ENCODE data around the gene NLGN1. TPM values are rescaled to one million over a fixed set of nuclear protein-coding genes. Genes with fewer than 3 reads are reported as not detected.

Gene NLGN1
- total RNA-seq, 1 experiment from 2014 or later, result 5.2 TPM

DNA sequence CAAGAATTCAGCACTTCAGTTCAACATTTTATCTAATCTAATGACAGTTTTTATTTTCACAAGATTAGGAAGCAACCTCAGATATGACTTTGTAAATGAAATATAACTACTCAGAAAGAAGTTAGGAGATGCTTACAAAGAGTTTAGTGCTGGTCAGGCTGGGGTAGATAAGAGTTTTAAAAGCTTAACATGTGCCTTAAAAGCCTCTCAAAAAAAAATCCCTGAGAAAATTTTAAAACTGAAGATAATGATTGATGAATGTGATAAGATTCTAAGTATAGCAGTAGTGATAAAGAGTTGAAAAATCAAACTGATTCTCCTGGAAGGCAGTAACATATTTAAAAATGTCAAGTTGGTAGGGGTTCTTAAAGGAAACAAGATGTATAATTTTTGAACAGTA lies 478.2 kb downstream of the NLGN1 start:
- Mint-ChIP-seq H3K27ac (no peak overlapping the region), H3K9me3 (no peaks in the 10 kb centered on the region; a peak in 1 of 5 replicates), H3K27me3 (ENCODE audit: low read depth) (no peaks in the 10 kb centered on the region), H3K4me3 (no peak overlapping the region), H3K4me1 (peaks cover 2 to 3% of the 10 kb centered on the region in 2 experiments; a peak in 2 of 4 replicates), H3K36me3 (ENCODE audit: insufficient read depth in 1 of 3, low read depth in 3 of 3) (no peaks in the 10 kb centered on the region; a peak in 1 of 7 replicates)
- no peak overlapping the region for H3K4me2 ChIP-seq (ENCODE audit: insufficient read depth, insufficient read length, low read length)
- no peaks in the 10 kb centered on the region for H3K27me3 ChIP-seq (ENCODE audit: insufficient read depth, low read length)
- no peaks in the 10 kb centered on the region for H4K20me1 ChIP-seq (ENCODE audit: control insufficient read depth, insufficient read depth, insufficient read length)
- H3K4me1 ChIP-seq (ENCODE audit: insufficient read depth, low read length), result no peaks in the 10 kb centered on the region
- H2BK5ac ChIP-seq (ENCODE audit: insufficient read length, low read length), result no peak overlapping the region
- no peak overlapping the region for H3K56ac ChIP-seq (ENCODE audit: insufficient read length, low read depth, low read length)
- no peak overlapping the region for H3T11ph ChIP-seq (ENCODE audit: low read length)
- H3K79me2 ChIP-seq (ENCODE audit: insufficient read depth, low read length), result no peaks in the 10 kb centered on the region
- H3K27ac ChIP-seq (ENCODE audit: insufficient read length, low read depth, low read length), result no peak overlapping the region
- no peak for DNase-seq
- no peak overlapping the region for H3K18ac ChIP-seq (ENCODE audit: insufficient read length, low read depth, low read length)
- no peak overlapping the region for H3K23ac ChIP-seq (ENCODE audit: insufficient read length, low read depth, low read length)
- H4K91ac ChIP-seq (ENCODE audit: insufficient read length, low read depth, low read length), result no peak overlapping the region
- no peak overlapping the region for H2AK5ac ChIP-seq (ENCODE audit: insufficient read length, low read length)
- no peak overlapping the region for H2AFZ ChIP-seq (ENCODE audit: low read length)
- H4K8ac ChIP-seq (replicated peaks; ENCODE audit: insufficient read length, low read depth, low read length), result no peak overlapping the region
- H2BK12ac ChIP-seq (ENCODE audit: insufficient read length, low read depth, low read length), result no peak overlapping the region
- H4K5ac ChIP-seq (ENCODE audit: insufficient read length, low read depth, low read length), result no peak overlapping the region
- TF ChIP-seq, protein P1, sequence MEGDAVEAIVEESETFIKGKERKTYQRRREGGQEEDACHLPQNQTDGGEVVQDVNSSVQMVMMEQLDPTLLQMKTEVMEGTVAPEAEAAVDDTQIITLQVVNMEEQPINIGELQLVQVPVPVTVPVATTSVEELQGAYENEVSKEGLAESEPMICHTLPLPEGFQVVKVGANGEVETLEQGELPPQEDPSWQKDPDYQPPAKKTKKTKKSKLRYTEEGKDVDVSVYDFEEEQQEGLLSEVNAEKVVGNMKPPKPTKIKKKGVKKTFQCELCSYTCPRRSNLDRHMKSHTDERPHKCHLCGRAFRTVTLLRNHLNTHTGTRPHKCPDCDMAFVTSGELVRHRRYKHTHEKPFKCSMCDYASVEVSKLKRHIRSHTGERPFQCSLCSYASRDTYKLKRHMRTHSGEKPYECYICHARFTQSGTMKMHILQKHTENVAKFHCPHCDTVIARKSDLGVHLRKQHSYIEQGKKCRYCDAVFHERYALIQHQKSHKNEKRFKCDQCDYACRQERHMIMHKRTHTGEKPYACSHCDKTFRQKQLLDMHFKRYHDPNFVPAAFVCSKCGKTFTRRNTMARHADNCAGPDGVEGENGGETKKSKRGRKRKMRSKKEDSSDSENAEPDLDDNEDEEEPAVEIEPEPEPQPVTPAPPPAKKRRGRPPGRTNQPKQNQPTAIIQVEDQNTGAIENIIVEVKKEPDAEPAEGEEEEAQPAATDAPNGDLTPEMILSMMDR (conservative IDR thresholded peaks at IDR 0.05), result no peak
- no peak overlapping the region for H3K4ac ChIP-seq (ENCODE audit: low read depth, low read length)
- no peak overlapping the region for H2BK20ac ChIP-seq (ENCODE audit: low read depth, low read length, poor library complexity, severe bottlenecking)
- no peaks in the 10 kb centered on the region for H3K23me2 ChIP-seq (ENCODE audit: insufficient read length, low read depth, low read length, poor library complexity, severe bottlenecking)
- no peak overlapping the region for H2BK15ac ChIP-seq (ENCODE audit: low read depth, low read length)
- no peak overlapping the region for H2BK120ac ChIP-seq (ENCODE audit: low read depth, low read length, poor library complexity, severe bottlenecking)
- H3K14ac ChIP-seq (ENCODE audit: insufficient read depth, low read length), result no peak overlapping the region
- no peak overlapping the region for H3K9ac ChIP-seq (ENCODE audit: extremely low read depth, insufficient read length, low read length)
- no peaks in the 10 kb centered on the region for H3K9me3 ChIP-seq (ENCODE audit: control insufficient read depth, low read depth, low read length)
- no peaks in the 10 kb centered on the region for H3K79me1 ChIP-seq (ENCODE audit: insufficient read depth, low read depth, low read length, poor library complexity, severe bottlenecking)

Data from H9 (cell line).